HG03520 (cell line): Measurements from ENCODE around the gene FAM222A.

ENCODE experiments used
- ATAC-seq: cut with Tn5 transposase; IDR thresholded peaks from one replicate; pipeline ENCODE4 v1.9.1; 2021; ENCODE audit warnings: mild to moderate bottlenecking, moderate library complexity; ENCODE audit not compliant: unreplicated experiment

The FAM222A gene

DNA sequence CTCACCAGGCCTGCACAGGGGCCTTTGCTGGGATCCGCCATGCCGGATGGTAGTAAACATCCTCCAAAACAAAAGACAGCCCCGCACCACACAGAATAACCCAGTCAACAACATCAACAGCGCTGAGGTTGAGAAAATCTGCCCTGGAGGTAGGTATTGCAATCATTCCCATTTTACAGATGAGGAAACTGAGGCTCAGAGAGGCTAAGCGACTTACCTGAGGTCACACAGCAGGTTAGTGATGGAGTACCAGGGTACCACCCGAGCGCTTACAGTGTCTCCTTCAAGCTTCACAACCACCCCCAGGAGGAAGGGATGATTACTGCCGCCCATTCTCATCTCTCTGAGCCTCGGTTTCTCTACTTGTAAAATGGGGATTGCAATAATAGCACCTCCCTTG, 104.6 kb downstream of the FAM222A start:
- no peak for ATAC-seq

- no peak for ATAC-seq
These were observed 105.4 kb downstream of the FAM222A start for GRCh38 chr12:109818905-109819500.
